ENCODE data around the gene CYBC1. TPM values are rescaled to one million over a fixed set of nuclear protein-coding genes. Genes with fewer than 3 reads are reported as not detected.

Gene CYBC1
- total and polyA plus RNA-seq, 9 of the 15 experiments (the other 6 are each of a cell fraction or from before 2014, with no cell fraction given): 1.3 to 71.8 (median 49.9) TPM

DNA sequence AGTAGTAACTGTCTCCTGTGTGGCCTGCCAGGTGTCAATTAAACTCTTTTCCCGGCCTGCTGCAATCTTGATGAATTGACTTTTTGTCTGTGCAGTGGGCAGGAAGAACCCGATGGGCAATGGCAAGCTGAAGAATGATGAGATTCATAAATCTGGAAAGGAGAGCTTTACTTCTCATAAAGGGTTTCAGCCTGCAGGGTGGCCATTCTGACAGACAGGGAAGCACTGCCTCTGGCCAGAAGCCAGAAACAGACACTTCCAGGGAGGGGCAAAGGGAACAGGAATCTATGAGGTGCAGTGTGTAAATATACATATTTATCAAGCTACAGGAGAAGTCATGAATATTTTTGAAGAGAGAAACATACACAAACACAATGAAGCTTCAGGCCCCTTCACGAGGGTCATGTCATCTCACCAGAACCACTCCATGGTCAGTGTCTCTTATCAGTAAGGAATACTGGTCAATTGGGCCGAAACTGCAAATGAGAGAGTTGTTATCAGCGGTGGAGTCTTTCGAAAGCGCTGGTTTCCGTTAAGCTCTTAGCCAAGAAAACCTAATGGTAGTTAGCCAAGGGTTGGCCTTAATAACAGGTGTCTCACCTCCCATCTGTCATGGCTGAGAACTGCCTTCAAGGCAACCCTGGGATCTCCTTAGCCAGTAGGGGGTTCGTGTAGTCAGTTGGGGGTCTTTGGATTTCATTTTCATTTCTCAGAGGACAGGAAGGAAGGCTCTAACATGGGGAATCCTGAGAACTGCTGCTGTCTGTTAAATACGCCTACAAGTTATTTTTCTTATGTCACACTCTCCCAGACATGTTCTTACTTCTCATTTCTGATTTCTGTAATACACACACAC, 6.7 kb upstream of the CYBC1 start (continued):
- no peak for TF ChIP-seq ZBTB49 (CRISPR knock-in tag; IDR thresholded peaks at IDR 0.05; ENCODE audit: borderline replicate concordance)
- no peak for TF ChIP-seq ZNF217 (CRISPR knock-in tag; IDR thresholded peaks at IDR 0.05)
- TF ChIP-seq E2F1 (CRISPR knock-in tag; IDR thresholded peaks at IDR 0.05): no peak
- no peak for TF ChIP-seq TRIM25 (IDR thresholded peaks at IDR 0.05; ENCODE audit: borderline replicate concordance)
- TF ChIP-seq ARID1B (IDR thresholded peaks at IDR 0.05): peak; percentile 61; the same call in 1 of the 2 replicates
- TF ChIP-seq ZNF408 (CRISPR knock-in tag; IDR thresholded peaks at IDR 0.05; ENCODE audit: low read depth): no peak
- peak; percentile 14; the same call in 1 of the 2 replicates for TF ChIP-seq CXXC5 (CRISPR knock-in tag; IDR thresholded peaks at IDR 0.05)
- no peak for TF ChIP-seq RBBP5 (IDR thresholded peaks at IDR 0.05; ENCODE audit: borderline replicate concordance, insufficient read depth, low read length, poor library complexity, severe bottlenecking)
- TF ChIP-seq SMAD4 (CRISPR knock-in tag; conservative IDR thresholded peaks at IDR 0.05): no peak
- TF ChIP-seq, protein P1, sequence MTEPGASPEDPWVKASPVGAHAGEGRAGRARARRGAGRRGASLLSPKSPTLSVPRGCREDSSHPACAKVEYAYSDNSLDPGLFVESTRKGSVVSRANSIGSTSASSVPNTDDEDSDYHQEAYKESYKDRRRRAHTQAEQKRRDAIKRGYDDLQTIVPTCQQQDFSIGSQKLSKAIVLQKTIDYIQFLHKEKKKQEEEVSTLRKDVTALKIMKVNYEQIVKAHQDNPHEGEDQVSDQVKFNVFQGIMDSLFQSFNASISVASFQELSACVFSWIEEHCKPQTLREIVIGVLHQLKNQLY (CRISPR knock-in tag; conservative IDR thresholded peaks at IDR 0.05): no peak
- TF ChIP-seq NFXL1 (CRISPR knock-in tag; IDR thresholded peaks at IDR 0.05): no peak
- no peak for TF ChIP-seq U2AF2 (optimal IDR thresholded peaks at IDR 0.05; ENCODE audit: low read depth, low read length)
- TF ChIP-seq ETV6 (IDR thresholded peaks at IDR 0.05; ENCODE audit: borderline replicate concordance in 1 of 2, low read depth in 2 of 2, low read length in 1 of 2): 0 out of 4 replicates have a peak, but pooled peaks of 1 of the 2 experiments have one; percentile 35
- no peak for TF ChIP-seq ETV6 (CRISPR knock-in tag; IDR thresholded peaks at IDR 0.05; ENCODE audit: borderline replicate concordance)

Data from K562 (cell line).